HG03342 (cell line): ENCODE data around the gene SIGLEC7.
"Not testable (repeated sequence)": the region's sequence is repeated elsewhere in the genome, so short reads cannot be mapped to it uniquely, and the experiment has no call there.

Experiments
- ATAC-seq: cut with Tn5 transposase; IDR thresholded peaks from one replicate; pipeline ENCODE4 v1.9.1; 2021; ENCODE audit warnings: mild to moderate bottlenecking, moderate library complexity; ENCODE audit not compliant: unreplicated experiment

Gene SIGLEC7

DNA sequence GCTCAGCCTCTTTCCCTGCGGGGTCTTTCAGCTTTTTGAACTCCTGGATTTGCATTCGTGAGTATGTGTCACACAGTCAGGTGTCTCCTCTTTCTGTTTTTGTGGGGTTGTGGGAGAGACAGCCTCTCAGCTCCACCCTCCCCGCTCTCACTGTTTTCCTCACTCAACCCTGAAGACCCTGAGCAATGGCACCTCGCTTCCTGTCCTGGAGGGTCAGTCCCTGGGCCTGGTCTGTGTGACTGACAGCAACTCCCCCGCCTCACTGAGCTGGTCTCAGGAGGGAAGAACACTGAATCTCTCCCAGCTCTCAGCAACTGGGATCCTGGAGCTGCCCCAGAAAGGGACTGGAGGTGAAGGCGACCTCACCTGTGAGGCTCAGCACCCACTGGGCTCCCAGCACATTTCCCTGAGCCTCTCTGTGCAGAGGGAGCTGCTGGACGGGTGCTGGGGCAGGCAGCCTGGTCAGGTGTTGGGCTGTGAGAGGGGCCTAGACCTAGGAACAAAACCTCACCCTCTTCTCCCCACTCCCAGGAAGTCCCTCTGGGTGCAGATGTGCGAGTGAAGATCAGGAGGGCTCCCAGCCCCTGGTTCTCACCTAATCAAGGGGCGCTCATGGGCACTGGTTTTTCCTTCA lies 4.2 kb upstream of the SIGLEC7 start:
- ATAC-seq = no peak

DNA sequence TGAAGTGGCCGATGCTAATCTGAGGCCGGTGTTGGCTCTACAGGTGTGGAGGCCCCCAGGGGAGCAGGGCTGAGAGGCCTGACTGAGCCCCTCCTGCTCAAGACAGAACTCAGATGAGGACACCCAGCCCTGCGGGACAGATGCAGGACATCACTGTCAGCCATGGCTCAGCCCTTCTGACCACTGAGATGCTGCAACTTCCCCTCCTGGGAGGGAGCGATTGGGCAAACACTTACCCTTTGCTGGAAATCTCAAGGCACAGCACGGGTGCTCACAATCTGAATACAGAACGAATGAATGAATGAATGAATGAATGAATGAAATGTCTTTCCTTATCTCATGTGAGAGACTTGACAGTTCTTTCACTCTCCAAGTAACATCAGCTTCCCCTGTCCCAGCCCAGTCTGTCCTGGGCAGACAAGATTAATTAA lies 3.5 kb upstream of the SIGLEC7 start:
- ATAC-seq = no peak

DNA sequence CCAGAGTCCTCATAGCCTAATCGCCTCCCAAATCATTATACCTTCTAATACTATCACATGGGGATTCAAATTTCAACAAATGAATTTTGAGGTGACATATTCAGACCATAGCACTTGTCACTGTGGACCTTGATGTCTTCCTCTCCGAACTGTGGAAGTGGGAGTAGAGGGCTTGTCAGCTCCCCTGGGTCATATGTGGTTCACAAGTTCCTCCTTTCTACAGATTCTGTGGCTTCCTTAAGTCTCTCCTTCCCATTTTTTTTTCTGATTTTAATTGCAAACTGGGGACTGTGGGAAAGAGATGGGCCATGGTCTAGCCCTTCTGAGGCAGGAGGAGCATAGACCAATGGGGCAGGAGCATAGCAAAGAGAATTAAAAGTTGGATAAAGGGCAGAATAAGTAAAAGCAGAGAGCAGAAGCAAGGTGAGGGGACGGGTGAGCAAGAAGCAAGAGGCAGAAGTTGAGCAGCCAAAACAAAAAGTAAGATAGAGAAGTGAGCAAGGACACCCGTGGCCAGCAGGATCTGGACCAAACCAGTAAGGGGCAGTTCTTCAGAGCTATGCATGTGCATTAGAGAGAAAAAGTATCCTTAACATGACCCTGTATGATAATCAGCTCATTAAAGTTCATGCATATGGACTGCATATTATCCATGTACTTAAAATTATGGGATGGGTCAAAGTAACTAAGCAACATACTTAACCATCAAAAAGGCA lies 2.6 kb upstream of the SIGLEC7 start:
- ATAC-seq = no peak

GRCh38 chr19:51140441-51140840 lies 1.7 kb upstream of the SIGLEC7 start:
- no peak for ATAC-seq

- ATAC-seq = no peak
Measured at GRCh38 chr19:51141181-51141580, 920 bp upstream of the SIGLEC7 start.

- ATAC-seq = not testable (repeated sequence)
Measured at GRCh38 chr19:51142809-51143475, 841 bp downstream of the SIGLEC7 start.

GRCh38 chr19:51143486-51143885 lies 1.4 kb downstream of the SIGLEC7 start:
- ATAC-seq = no peak

- no peak for ATAC-seq
Measured at GRCh38 chr19:51144482-51145045, 2.5 kb downstream of the SIGLEC7 start.

- no peak for ATAC-seq
Measured at GRCh38 chr19:51145916-51146493, 3.9 kb downstream of the SIGLEC7 start.

- ATAC-seq = no peak
Measured at GRCh38 chr19:51146751-51147150, 4.7 kb downstream of the SIGLEC7 start.

- no peak for ATAC-seq
Measured at GRCh38 chr19:51147663-51148062, 5.6 kb downstream of the SIGLEC7 start.

DNA sequence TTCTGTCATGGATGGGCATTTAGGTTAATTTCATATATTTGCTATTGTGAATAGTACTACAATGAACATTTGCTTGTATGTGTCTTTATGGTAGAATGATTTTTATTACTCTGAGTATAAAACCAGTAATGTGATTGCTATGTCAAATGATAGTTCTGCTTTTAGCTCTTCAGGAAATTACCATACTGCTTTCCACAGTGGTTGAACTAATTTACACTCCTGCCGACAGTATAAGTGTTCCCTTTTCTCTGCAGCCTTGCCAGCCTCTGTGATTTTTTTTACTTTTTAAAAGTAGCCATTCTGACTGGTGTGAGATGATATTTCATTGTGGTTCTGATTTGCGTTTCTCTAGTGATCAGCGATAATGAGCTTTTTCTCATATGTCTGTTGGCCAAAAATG lies 6.5 kb downstream of the SIGLEC7 start:
- no peak for ATAC-seq

DNA sequence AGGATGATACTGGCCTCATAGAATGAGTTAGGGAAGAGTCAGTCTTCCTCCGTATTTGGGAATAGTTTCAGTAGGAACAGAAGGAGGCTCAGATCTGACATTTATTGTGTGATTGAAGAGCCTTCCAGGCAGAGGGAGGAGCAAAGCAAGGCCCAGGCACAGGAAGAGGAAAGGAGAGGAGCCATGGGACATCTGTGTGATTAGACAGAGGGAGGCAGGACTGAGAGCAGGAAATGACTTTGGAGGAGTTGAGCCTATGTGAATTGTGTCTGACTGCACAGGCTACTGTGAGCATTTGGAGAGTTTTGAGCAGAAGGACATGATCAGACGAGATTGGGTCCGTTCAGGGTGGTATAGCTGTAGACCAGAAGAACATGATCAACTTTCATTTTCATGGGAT lies 8.5 kb downstream of the SIGLEC7 start:
- no peak for ATAC-seq

DNA sequence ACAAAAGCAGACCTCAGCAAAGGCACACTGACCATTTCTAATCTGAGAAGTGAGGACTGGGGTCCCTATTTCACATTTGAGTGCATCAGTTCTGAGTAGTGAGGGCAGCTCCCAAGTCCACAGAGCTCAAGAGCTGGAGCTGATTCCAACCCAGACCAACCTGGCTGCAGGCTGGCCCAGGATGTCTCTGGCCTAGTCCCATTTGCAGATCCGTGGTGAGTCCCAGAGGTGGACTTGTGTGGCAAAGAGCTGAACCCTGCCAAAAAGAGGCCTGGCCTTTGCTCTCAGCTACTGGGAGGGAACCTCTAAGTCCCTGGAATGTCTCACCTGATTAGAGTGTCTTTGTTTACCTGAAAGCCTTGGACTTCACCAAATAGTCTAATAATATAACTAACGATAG lies 14.6 kb downstream of the SIGLEC7 start:
- no peak for ATAC-seq

GRCh38 chr19:51157265-51157664 lies 15.2 kb downstream of the SIGLEC7 start:
- ATAC-seq = no peak

DNA sequence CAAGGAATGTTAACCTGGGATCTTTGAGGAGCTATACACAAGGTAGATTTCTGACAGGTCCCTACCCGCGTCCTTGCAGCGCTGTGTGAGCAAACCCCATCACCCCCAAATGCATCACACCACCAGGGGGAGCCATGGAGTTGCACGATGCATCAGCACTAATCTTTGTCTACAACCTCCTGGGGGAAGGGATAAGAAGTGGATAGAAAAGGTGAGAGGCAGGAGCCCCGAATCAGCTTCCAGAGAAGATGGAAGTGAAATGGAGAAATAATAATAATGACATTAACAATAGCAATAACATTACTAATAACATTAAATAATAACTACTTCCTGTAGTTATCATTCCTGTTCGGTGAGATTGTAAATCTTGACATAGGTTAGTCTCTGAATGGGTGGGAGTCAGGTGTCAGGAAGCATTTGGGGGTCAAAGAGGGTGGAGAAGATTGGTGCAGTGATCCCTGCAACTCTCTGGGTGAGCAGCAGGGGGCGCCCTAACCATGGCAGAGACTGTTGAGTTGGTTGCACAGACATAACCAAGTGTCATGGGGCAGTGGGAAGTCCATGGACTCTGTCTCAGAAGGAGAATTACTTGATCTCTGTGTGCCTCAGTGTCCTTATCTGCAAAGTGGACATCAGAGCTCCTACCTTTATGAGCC lies 16.5 kb downstream of the SIGLEC7 start:
- no peak for ATAC-seq

- ATAC-seq = no peak
Measured at GRCh38 chr19:51159656-51160055, 17.6 kb downstream of the SIGLEC7 start.

DNA sequence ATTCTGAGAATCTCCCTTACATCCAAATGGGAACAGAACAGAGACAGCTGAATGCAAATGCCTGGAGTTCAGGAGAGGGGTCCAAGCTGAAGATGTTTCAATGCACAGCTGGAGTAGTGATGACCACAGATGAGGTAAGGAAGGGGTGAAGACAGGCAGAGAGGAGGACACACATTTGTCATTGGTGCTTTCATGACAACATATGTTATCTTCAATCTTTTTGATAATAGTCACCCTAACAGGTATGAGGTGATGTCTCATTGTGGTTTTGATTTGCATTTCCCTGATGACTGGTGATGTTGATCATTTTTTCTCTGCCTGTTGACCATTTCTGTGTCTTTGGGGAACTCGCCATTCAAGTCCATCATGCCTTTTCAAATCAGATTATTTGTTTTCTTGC lies 19.2 kb downstream of the SIGLEC7 start:
- ATAC-seq = no peak

- ATAC-seq = no peak
Measured at GRCh38 chr19:51161867-51162496, 19.9 kb downstream of the SIGLEC7 start.

- ATAC-seq = no peak
Measured at GRCh38 chr19:51163257-51163656, 21.2 kb downstream of the SIGLEC7 start.
